Esophagus muscularis mucosa (tissue), 4 donors: ENCODE data around the gene PLN. TPM values are rescaled to one million over a fixed set of nuclear protein-coding genes. Genes with fewer than 3 reads are reported as not detected.

ENCODE experiments used
- DNase-seq: peaks from one replicate; pipeline ENCODE4 v3.0.0-alpha.2; 2017; ENCODE audit errors: extremely low spot score
- H3K27ac ChIP-seq, 4 donors: fragments of 200-600 bp; sonication (generic); replicated peaks in 1 of 4; 1 replicate in 3 of 4; 2 replicates in 1 of 4; pipeline ENCODE4 v1.5.1; 2016 to 2019; ENCODE audit warnings: mild to moderate bottlenecking in 1 of 4
- H3K27me3 ChIP-seq, 4 donors: fragments of 200-600 bp; sonication (generic); one replicate each; pipeline versions ENCODE4 v1.5.1 to v1.6.0; 2016 to 2019
- H3K36me3 ChIP-seq, 4 donors: fragments of 200-600 bp; sonication (generic); one replicate each; pipeline ENCODE4 v1.5.1; 2016 to 2019
- H3K4me1 ChIP-seq, 4 donors: fragments of 200-600 bp; sonication (generic); one replicate each; pipeline ENCODE4 v1.5.1; 2016 to 2019
- H3K4me3 ChIP-seq, 4 donors: fragments of 200-600 bp; sonication (generic); 1 replicate in 2 of 4; 2 replicates in 2 of 4; pipeline ENCODE4 v1.5.1; 2016 to 2019; ENCODE audit warnings: mild to moderate bottlenecking in 4 of 4, moderate library complexity in 1 of 4
- H3K9me3 ChIP-seq, 4 donors: fragments of 200-600 bp; sonication (generic); 1 replicate in 3 of 4; 2 replicates in 1 of 4; pipeline ENCODE4 v1.5.1; 2016 to 2019
- CTCF ChIP-seq, 3 experiments: fragments of 200-600 bp in 2 of 3; fragments of 450-650 bp in 1 of 3; sonication (generic) in 2 of 3; IDR thresholded peaks; one replicate each; pipeline ENCODE4 v1.5.1; 2017 to 2019; ENCODE audit warnings: antibody characterized with exemption in 3 of 3, mild to moderate bottlenecking in 2 of 3, moderate library complexity in 1 of 3
- EP300 ChIP-seq: sonication (generic); formaldehyde crosslinking; IDR thresholded peaks from one replicate; pipeline ENCODE4 v1.6.1; 2017; ENCODE audit warnings: antibody characterized with exemption
- POLR2A ChIP-seq: fragments of 450-650 bp; IDR thresholded peaks from one replicate; pipeline ENCODE4 v1.6.1; 2017; ENCODE audit warnings: antibody characterized with exemption, moderate library complexity, mild to moderate bottlenecking, low read depth
- POLR2AphosphoS5 ChIP-seq, 2 donors: sonication (generic); formaldehyde crosslinking; IDR thresholded peaks; one replicate each; pipeline ENCODE4 v1.6.1; 2017; ENCODE audit warnings: antibody characterized with exemption in 2 of 2
- WGBS: methylation state at CpG from one replicate; pipeline ENCODE4 v1.1.5; 2018; 5-methylcytosine and 5-hydroxymethylcytosine counted together
- intact Hi-C: fragments of 100-400 bp; cut with DNase I; formaldehyde crosslinking; loops from one replicate; pipeline ENCODE4 v1.15.1; 2023
- total RNA-seq, 4 donors: library from RNA; depleted of rRNA; stranded (reverse); fragments of >200 nt; gene quantifications; one replicate each; pipeline versions ENCODE4 v1.1.0 to v1.2.1, GENCODE V29; 2016

PLN gene
- total RNA-seq, 4 donors from 2014 or later = 262 to 431 (median 319) TPM

- Histone ChIP-seq H3K27ac (no peak overlapping the region), H3K9me3 (no peaks in the 10 kb centered on the region), H3K4me1 (peaks cover 0 to 51% (median 35%) of the 10 kb centered on the region in 4 donors), H3K36me3 (peaks cover 0 to 49% (median 11%) of the 10 kb centered on the region in 4 donors), H3K4me3 (no peak overlapping the region), H3K27me3 (no peaks in the 10 kb centered on the region)
- intact Hi-C loops = no loop called here
- no peak for DNase-seq
- TF ChIP-seq POLR2A (no peak), POLR2AphosphoS5 (IDR thresholded peaks at IDR 0.05) (no peak), CTCF (IDR thresholded peaks at IDR 0.05) (no peak), EP300 (no peak)
Observed at GRCh38 chr6:118559659-118560058, 11.6 kb downstream of the PLN start.

- peaks cover 0 to 38% (median 26%) of the 10 kb centered on the region in 4 donors for H3K4me1 ChIP-seq
- no peaks in the 10 kb centered on the region for H3K27me3 ChIP-seq
- peaks cover 0 to 26% (median 14%) of the 10 kb centered on the region in 4 donors for H3K36me3 ChIP-seq
- WGBS = 56% methylated on average over 1 of the region's 1 CpG
- no peak for TF ChIP-seq EP300
- TF ChIP-seq CTCF (IDR thresholded peaks at IDR 0.05) = no peak
- no peak for TF ChIP-seq POLR2AphosphoS5 (IDR thresholded peaks at IDR 0.05)
- no peak for TF ChIP-seq POLR2A
- H3K4me3 ChIP-seq = no peak overlapping the region
- intact Hi-C loops = no loop called here
- no peak overlapping the region for H3K27ac ChIP-seq
- no peak for DNase-seq
- no peaks in the 10 kb centered on the region for H3K9me3 ChIP-seq
Observed at GRCh38 chr6:118562248-118562647, 14.2 kb downstream of the PLN start.

GRCh38 chr6:118562959-118563358, 14.9 kb downstream of the PLN start:
- DNase-seq = no peak
- Histone ChIP-seq H3K36me3 (peaks cover 0 to 23% (median 13%) of the 10 kb centered on the region in 4 donors), H3K27me3 (no peaks in the 10 kb centered on the region), H3K4me1 (peaks cover under 1 to 38% (median 24%) of the 10 kb centered on the region in 4 donors), H3K4me3 (no peak overlapping the region), H3K27ac (peak overlapping the region in 1 of 4 donors; percentile 20), H3K9me3 (no peaks in the 10 kb centered on the region)
- intact Hi-C loops = no loop called here
- TF ChIP-seq EP300 = no peak
- no peak for TF ChIP-seq POLR2AphosphoS5 (IDR thresholded peaks at IDR 0.05)
- no peak for TF ChIP-seq POLR2A
- TF ChIP-seq CTCF (IDR thresholded peaks at IDR 0.05) = no peak
- 76% methylated on average over 1 of the region's 1 CpG for whole genome bisulfite sequencing

GRCh38 chr6:118565311-118565960, 17.3 kb downstream of the PLN start:
- TF ChIP-seq EP300 (no peak), CTCF (IDR thresholded peaks at IDR 0.05) (peak in 2 of 3 experiments; percentile 19 to 28), POLR2AphosphoS5 (IDR thresholded peaks at IDR 0.05) (no peak)
- 82% methylated on average over 5 of the region's 5 CpGs for WGBS
- intact Hi-C loops = no loop called here

More at GRCh38 chr6:118565311-118565960, 17.3 kb downstream of the PLN start:
- no peak overlapping the region for H3K4me3 ChIP-seq
- peaks cover 4 to 27% (median 15%) of the 10 kb centered on the region in 4 donors for H3K4me1 ChIP-seq
- no peaks in the 10 kb centered on the region for H3K9me3 ChIP-seq
- no peaks in the 10 kb centered on the region for H3K27me3 ChIP-seq
- peak; percentile 12 for DNase-seq
- H3K36me3 ChIP-seq = peaks cover 0 to 9% (median 0%) of the 10 kb centered on the region in 4 donors
- no peak overlapping the region for H3K27ac ChIP-seq
